ENCODE results near the gene TMEM179. TPM values are rescaled to one million over a fixed set of nuclear protein-coding genes. Genes with fewer than 3 reads are reported as not detected.
A peak's percentile ranks its signal among the peaks of the same experiment; 100 is the strongest.

The TMEM179 gene
- total RNA-seq, 1 experiment from 2014 or later = 11.4 TPM

GRCh38 chr14:104561632-104562495, 42.7 kb downstream of the TMEM179 start:
- Histone ChIP-seq H2BK12ac (ENCODE audit: insufficient read length, low read depth, low read length) (no peak overlapping the region), H3K14ac (ENCODE audit: insufficient read depth, low read length) (no peak overlapping the region), H3K4me2 (ENCODE audit: insufficient read depth, insufficient read length, low read length) (no peak overlapping the region), H2BK15ac (ENCODE audit: low read depth, low read length) (no peak overlapping the region), H4K5ac (ENCODE audit: insufficient read length, low read depth, low read length) (no peak overlapping the region), H2BK120ac (ENCODE audit: low read depth, low read length, poor library complexity, severe bottlenecking) (no peak overlapping the region), H3K79me2 (ENCODE audit: insufficient read depth, low read length) (no peaks in the 10 kb centered on the region), H3K4ac (ENCODE audit: low read depth, low read length) (no peak overlapping the region), H3K9me3 (ENCODE audit: control insufficient read depth, low read depth, low read length) (no peaks in the 10 kb centered on the region), H2AK5ac (ENCODE audit: insufficient read length, low read length) (no peak overlapping the region), H2BK5ac (ENCODE audit: insufficient read length, low read length) (no peak overlapping the region), H3K79me1 (ENCODE audit: insufficient read depth, low read depth, low read length, poor library complexity, severe bottlenecking) (no peaks in the 10 kb centered on the region), H3K4me1 (ENCODE audit: insufficient read depth, low read length) (no peaks in the 10 kb centered on the region), H4K8ac (replicated peaks; ENCODE audit: insufficient read length, low read depth, low read length) (no peak overlapping the region), H2AFZ (ENCODE audit: low read length) (no peak overlapping the region), H4K91ac (ENCODE audit: insufficient read length, low read depth, low read length) (no peak overlapping the region), H3K23me2 (ENCODE audit: insufficient read length, low read depth, low read length, poor library complexity, severe bottlenecking) (no peaks in the 10 kb centered on the region), H4K20me1 (ENCODE audit: control insufficient read depth, insufficient read depth, insufficient read length) (no peaks in the 10 kb centered on the region), H3T11ph (ENCODE audit: low read length) (no peak overlapping the region), H3K9ac (ENCODE audit: extremely low read depth, insufficient read length, low read length) (no peak overlapping the region), H3K56ac (ENCODE audit: insufficient read length, low read depth, low read length) (no peak overlapping the region), H3K27me3 (ENCODE audit: insufficient read depth, low read length) (no peaks in the 10 kb centered on the region), H2BK20ac (ENCODE audit: low read depth, low read length, poor library complexity, severe bottlenecking) (no peak overlapping the region), H3K18ac (ENCODE audit: insufficient read length, low read depth, low read length) (no peak overlapping the region), H3K23ac (ENCODE audit: insufficient read length, low read depth, low read length) (no peak overlapping the region), H3K27ac (ENCODE audit: insufficient read length, low read depth, low read length) (no peak overlapping the region)
- no peak for TF ChIP-seq CTCF (conservative IDR thresholded peaks at IDR 0.05)
- peaks cover 6% of the 10 kb centered on the region for H3K27me3 Mint-ChIP-seq (ENCODE audit: low read depth)
- DNase-seq = no peak
- H3K36me3 Mint-ChIP-seq (ENCODE audit: insufficient read depth in 1 of 3, low read depth in 3 of 3) = no peaks in the 10 kb centered on the region
- H3K27ac Mint-ChIP-seq = peak overlapping the region in 1 of 3 experiments; percentile 74; a peak in 2 of 7 replicates
- H3K4me3 Mint-ChIP-seq = no peak overlapping the region; a peak in 1 of 5 replicates
- peaks cover 0 to 5% of the 10 kb centered on the region in 2 experiments; a peak in 1 of 4 replicates for H3K4me1 Mint-ChIP-seq
- no CpG with 5 or more reads among the region's 23 CpGs for WGBS (ENCODE audit: extremely low coverage, insufficient read length, low lambda C conversion rate)
- H3K9me3 Mint-ChIP-seq = no peaks in the 10 kb centered on the region; a peak in 1 of 5 replicates

Measured in H9 (cell line).